Activated CD4-positive, alpha-beta T cell treated with anti-CD3 and anti-CD28 coated beads, Interleukin-2, amount 50 U/mL, for 24 hours (primary cell): Measurements from ENCODE around the gene MSANTD7.
"Not testable (repeated sequence)": the region's sequence is repeated elsewhere in the genome, so short reads cannot be mapped to it uniquely, and the experiment has no call there.

ENCODE experiments used
- DNase-seq, 2 donors: peaks; one replicate each; pipeline ENCODE4 v3.0.0-alpha.2; 2020; ENCODE audit warnings: low read depth in 1 of 2, low spot score in 1 of 2

Gene MSANTD7

GRCh38 chr10:14837757-14838581 lies at the start of gene MSANTD7, which contains the start of the genes CDNF and HSPA14:
Gene MSANTD7, plus strand, starts transcription at chr10:14838306. Its CDS starts 3,979 bp downstream, at chr10:14842285.
Gene CDNF, minus strand, starts transcription at chr10:14838037. Its CDS starts 91 bp downstream, at chr10:14837946.
Gene HSPA14, plus strand, starts transcription at chr10:14838306. Its CDS starts 97 bp downstream, at chr10:14838403.
- peak; percentile 97 to 99 for DNase-seq

- DNase-seq, result no peak
Measured at GRCh38 chr10:14798636-14799035, 39.5 kb upstream of the MSANTD7 start.

GRCh38 chr10:14800397-14800796 lies 37.7 kb upstream of the MSANTD7 start:
- DNase-seq, result no peak

GRCh38 chr10:14801723-14802122 lies 36.4 kb upstream of the MSANTD7 start:
- no peak for DNase-seq

- no peak for DNase-seq
Measured at GRCh38 chr10:14803827-14804226, 34.3 kb upstream of the MSANTD7 start.

GRCh38 chr10:14806318-14806717 lies 31.8 kb upstream of the MSANTD7 start:
- no peak for DNase-seq

GRCh38 chr10:14810969-14811953 lies 26.8 kb upstream of the MSANTD7 start:
- no peak for DNase-seq

- DNase-seq, result no peak
Measured at GRCh38 chr10:14812271-14812670, 25.8 kb upstream of the MSANTD7 start.

- DNase-seq, result no peak
Measured at GRCh38 chr10:14815681-14816080, 22.4 kb upstream of the MSANTD7 start.

GRCh38 chr10:14816717-14817116 lies 21.4 kb upstream of the MSANTD7 start:
- DNase-seq, result not testable (repeated sequence)

GRCh38 chr10:14820010-14820774 lies 17.9 kb upstream of the MSANTD7 start:
- no peak for DNase-seq

- DNase-seq, result no peak
Measured at GRCh38 chr10:14820775-14821154, 17.3 kb upstream of the MSANTD7 start.

- DNase-seq, result no peak
Measured at GRCh38 chr10:14821635-14822375, 16.3 kb upstream of the MSANTD7 start.

GRCh38 chr10:14822879-14823755 lies 15.0 kb upstream of the MSANTD7 start:
- DNase-seq, result peak in 1 of 2 donors; percentile 23

GRCh38 chr10:14823966-14824365 lies 14.1 kb upstream of the MSANTD7 start:
- DNase-seq, result no peak

GRCh38 chr10:14826076-14826829 lies 11.9 kb upstream of the MSANTD7 start:
- no peak for DNase-seq

- no peak for DNase-seq
Measured at GRCh38 chr10:14833106-14833505, 5.0 kb upstream of the MSANTD7 start.

- no peak for DNase-seq
Measured at GRCh38 chr10:14836208-14836607, 1.9 kb upstream of the MSANTD7 start.
